G401.6 (cell line): ENCODE results near the gene MSANTD7.
"Not testable (repeated sequence)": the region's sequence is repeated elsewhere in the genome, so short reads cannot be mapped to it uniquely, and the experiment has no call there.

ENCODE experiments used
- FAIRE-seq: peaks from 2 replicates; lab custom pipeline; 2012; peaks lifted over from hg19 to GRCh38; lab: Jason Lieb, UNC

MSANTD7 gene

GRCh38 chr10:14838582-14839304 is 637 bp downstream of the MSANTD7 start:
- FAIRE-seq, result no peak

GRCh38 chr10:14839305-14839695 is 1.2 kb downstream of the MSANTD7 start:
- FAIRE-seq, result no peak

GRCh38 chr10:14840178-14840577 is 2.1 kb downstream of the MSANTD7 start:
- no peak for FAIRE-seq

DNA sequence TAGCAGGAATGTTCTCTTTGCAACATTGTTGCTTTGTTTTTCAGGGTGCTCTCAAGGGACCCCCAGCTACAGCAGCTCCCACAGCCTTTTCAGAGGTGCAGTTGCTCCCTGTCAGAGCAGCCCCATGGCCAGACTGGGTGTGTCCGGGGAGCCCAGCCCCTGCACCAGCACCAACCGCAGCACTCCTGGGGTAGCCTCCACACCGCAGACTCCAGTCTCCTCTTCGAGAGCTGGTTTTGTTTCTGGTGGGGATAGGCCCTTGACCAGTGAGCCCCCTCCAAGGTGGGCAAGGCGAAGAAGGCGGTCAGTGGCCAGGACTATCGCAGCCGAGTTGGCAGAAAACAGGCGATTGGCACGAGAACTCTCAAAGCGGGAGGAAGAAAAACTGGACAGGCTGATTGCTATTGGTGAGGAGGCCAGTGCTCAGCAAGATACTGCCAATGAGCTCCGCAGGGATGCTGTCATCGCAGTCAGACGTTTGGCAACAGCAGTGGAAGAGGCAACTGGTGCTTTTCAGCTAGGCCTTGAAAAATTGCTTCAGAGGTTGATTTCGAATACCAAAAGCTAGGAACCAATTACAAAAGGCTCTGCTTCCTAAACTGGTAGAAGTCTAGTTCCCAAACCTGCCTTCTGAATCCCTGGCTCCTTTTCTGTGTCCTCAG is 5.4 kb downstream of the MSANTD7 start:
- no peak for FAIRE-seq

DNA sequence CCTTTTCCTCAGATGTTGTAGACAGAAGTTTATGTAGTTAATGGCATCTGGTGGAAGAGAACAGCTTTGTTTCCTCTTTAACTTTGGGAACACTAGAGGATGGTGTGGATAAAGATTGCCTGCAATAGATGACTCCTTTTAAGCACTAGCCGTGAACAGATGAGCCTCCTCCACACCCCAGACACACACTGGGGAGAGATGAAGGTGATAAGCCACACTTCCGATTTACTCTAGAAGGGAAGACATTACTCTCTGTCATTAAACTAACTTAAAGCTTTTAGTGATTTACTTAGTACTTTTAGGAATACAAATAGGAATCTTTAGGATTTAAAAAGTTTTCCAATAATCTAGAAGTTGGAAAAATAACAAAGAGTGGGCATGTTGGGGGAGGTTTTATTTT is 6.8 kb downstream of the MSANTD7 start:
- no peak for FAIRE-seq

DNA sequence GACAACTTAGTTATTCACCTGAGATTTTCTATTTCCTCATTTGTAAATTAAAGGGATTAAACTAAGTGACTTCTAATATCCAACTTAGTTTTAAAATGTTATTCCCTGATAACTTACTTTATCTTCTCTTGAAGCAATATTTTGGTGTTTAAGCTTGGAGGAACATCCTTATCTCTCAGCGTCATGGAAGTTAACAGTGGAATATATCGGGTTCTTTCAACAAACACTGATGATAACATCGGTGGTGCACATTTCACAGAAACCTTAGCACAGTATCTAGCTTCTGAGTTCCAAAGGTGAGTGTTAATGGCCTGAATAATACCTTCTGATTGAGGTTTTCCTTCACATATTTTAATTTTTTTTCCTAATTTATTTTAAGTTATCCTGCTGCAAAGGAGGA is 14.1 kb downstream of the MSANTD7 start:
- FAIRE-seq, result no peak

- FAIRE-seq, result no peak
Measured at GRCh38 chr10:14855453-14855852, 17.3 kb downstream of the MSANTD7 start.

GRCh38 chr10:14858338-14858960 is 20.3 kb downstream of the MSANTD7 start:
- no peak for FAIRE-seq

- FAIRE-seq, result no peak
Measured at GRCh38 chr10:14859043-14859442, 20.9 kb downstream of the MSANTD7 start.

DNA sequence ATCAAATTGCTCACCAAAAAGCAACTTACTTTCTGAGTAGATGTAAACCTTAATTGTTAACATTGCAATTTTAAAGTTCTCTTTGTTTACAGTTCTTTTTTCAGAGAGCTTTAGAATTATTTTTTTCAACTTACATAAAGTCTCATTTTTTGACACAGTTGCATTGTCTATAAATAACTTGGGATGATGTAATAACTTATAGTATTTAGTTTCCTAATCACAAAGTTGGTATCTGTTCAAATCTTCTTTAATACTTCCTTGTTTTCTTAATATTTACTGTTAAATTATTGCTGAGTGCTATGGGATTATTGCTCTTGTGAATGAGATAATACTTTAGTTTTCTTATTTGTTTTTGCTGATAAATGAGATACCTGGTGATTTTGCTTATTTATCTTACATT is 21.7 kb downstream of the MSANTD7 start:
- peak; percentile 21 for FAIRE-seq

- no peak for FAIRE-seq
Measured at GRCh38 chr10:14860791-14861190, 22.7 kb downstream of the MSANTD7 start.

DNA sequence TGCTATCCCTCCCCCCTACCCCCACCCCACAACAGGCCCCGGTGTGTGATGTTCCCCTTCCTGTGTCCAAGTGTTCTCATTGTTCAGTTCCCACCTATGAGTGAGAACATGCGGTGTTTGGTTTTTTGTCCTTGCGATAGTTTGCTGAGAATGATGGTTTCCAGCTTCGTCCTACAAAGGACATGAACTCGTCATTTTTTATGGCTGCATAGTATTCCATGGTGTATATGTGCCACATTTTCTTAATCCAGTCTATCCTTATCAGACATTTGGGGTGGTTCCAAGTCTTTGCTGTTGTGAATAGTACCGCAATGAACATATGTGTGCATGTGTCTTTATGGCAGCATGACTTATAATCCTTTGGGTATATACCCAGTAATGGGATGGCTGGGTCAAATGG is 26.4 kb downstream of the MSANTD7 start:
- not testable (repeated sequence) for FAIRE-seq

DNA sequence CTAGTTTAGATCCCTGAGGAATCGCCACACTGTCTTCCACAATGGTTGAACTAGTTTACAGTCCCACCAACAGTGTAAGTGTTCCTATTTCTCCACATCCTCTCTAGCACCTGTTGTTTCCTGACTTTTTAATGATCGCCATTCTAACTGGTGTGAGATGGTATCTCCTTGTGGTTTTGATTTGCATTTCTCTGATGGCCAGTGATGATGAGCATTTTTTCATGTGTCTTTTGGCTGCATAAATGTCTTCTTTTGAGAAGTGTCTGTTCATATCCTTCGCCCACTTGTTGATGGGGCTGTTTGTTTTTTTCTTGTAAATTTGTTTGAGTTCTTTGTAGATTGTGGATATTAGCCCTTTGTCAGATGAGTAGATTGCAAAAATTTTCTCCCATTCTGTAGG is 26.8 kb downstream of the MSANTD7 start:
- FAIRE-seq, result not testable (repeated sequence)

DNA sequence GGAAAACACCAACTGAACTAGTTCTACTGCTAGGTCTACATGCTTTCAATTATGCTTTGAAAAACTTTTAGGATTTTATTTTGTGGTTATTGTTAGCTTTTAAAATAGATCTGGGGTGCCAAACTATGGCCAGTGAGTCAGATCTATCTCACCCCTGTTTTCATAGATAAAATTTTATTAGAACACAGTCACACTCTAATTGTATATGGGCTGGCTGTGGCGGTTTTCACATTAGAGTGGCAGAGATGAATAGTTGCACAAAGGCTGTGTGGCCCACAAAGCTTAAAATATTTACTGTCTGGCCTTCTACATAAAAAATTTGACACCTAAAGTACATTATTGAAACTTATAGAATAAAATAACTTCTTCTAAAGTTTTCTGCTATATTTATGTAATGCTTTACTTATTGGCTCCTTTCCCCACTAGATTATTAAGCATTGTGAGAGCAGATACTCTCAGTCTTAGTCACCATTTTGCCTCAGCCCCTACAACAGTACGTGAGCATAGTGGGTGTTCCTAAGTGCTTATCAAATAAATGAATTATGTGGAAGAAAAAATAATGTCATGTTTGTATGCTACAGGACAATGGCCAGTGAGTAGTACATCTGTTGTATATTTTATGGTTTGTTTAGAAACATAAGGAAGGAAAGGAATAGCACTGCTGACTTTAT is 35.1 kb downstream of the MSANTD7 start:
- FAIRE-seq, result no peak

GRCh38 chr10:14875941-14876340 is 37.8 kb downstream of the MSANTD7 start:
- FAIRE-seq, result no peak

- FAIRE-seq, result no peak
Measured at GRCh38 chr10:14876764-14877163, 38.7 kb downstream of the MSANTD7 start.

DNA sequence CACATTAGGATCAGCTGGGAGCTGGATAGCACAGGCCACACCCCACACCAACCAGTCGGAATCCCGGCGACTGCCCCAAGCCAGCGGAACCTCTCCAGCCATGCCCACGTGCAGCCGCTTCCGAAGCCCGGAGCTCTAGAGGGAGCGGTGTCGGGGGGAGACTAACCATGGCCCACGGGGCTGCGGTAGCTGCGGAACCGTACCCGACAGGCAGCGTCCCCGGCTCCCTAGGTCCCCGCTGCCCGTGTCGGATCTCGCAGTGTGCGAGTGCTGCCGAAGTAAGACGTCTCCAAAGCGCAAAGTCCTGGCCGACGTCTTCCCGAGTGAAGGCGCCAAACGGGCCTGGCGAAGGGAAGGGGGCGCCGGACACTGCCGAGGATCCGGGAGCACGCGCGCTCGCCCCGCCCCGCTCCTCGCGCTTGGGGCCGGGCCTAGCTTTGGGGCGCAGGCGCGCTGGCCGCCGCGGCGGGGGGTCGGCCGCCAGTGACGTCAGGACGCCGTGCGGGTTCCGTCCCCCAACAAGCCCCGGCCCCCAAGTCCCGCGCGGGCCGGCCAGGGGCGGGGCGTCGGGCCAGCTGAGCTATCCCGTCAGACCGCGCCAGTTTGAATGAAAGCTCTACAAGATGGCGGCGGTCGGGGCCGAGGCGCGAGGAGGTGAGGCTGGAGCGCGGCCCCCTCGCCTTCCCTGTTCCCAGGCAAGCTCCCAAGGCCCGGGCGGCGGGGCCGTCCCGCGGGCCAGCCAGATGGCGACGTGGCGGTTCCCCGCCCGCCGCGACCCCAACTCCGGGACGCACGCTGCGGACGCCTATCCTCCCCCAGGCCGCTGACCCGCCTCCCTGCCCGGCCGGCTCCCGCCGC is 40.4 kb downstream of the MSANTD7 start, which contains the start of gene SUV39H2:
SUV39H2 (plus strand) TSS at position 601 of the 858 bp plus-strand sequence; CDS start at position 624, 23 bp downstream.
- no peak for FAIRE-seq

- FAIRE-seq, result no peak
Measured at GRCh38 chr10:14879124-14879927, 41.2 kb downstream of the MSANTD7 start.

- FAIRE-seq, result no peak
Measured at GRCh38 chr10:14879928-14880193, 41.8 kb downstream of the MSANTD7 start.

DNA sequence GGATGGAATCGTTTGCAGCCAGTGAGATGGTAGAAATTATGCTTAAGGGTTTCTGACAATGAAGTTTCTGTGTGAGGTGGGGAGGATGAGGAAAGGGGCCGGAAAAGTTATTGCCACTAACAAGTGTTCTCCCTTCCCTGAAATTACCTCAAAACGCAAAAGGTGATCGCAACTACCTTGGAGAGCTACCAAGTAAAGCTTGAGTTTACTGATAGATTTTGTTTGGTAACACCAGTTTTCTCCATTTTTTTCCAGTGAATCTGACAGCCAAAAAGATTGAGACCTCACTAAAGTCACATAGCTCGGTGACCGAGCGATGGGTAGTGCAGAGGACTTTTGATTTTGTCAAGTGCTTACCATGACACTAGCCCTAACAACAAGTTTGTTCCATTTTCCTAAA is 42.1 kb downstream of the MSANTD7 start:
- no peak for FAIRE-seq

DNA sequence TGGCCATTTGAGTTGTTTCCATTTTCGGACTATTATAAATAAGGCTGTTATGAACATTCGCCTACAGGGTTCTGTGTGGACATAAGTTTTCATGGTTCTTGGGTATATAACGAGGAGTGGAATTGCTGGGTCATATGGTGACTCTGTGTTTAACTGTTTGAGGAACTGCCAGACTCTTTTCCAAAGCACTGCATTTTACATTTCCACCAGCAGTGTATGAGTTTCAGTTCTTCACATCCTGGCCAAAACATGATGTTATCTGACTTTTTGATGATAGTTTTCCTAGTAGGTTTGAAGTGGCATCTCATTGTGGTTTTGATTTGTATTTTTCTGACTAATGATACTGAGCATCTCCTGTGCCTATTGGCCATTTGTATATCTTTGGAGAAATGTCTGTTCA is 46.0 kb downstream of the MSANTD7 start:
- FAIRE-seq, result no peak
